Mucosa of descending colon (tissue), 3 donors: ENCODE data around the gene SULF2. TPM values are rescaled to one million over a fixed set of nuclear protein-coding genes. Genes with fewer than 3 reads are reported as not detected.

ENCODE experiments used
- ATAC-seq: fragments of 200-7000 bp; cut with Tn5 transposase; one replicate; pipeline ENCODE4 v1.9.1; 2020; ENCODE audit warnings: mild to moderate bottlenecking, moderate library complexity
- DNase-seq, 3 donors: peaks; one replicate each; pipeline ENCODE4 v3.0.0-alpha.2; 2020
- H3K36me3 ChIP-seq: fragments of 200-600 bp; one replicate; pipeline ENCODE4 v1.8.0; 2021; ENCODE audit warnings: low read depth, mild to moderate bottlenecking
- H3K4me1 ChIP-seq: fragments of 200-600 bp; one replicate; pipeline ENCODE4 v1.8.0; 2021; ENCODE audit warnings: low read depth, mild to moderate bottlenecking
- H3K4me3 ChIP-seq: fragments of 200-600 bp; one replicate; pipeline ENCODE4 v1.8.0; 2021; ENCODE audit warnings: mild to moderate bottlenecking
- H3K9me3 ChIP-seq: fragments of 200-600 bp; one replicate; pipeline ENCODE4 v1.8.0; 2021; ENCODE audit warnings: mild to moderate bottlenecking
- intact Hi-C, 2 donors: fragments of 100-400 bp; cut with DNase I in 1 of 2; cut with micrococcal nuclease in 1 of 2; formaldehyde crosslinking; loops; one replicate each; pipeline versions ENCODE4 v1.11.0 to v1.11.1; 2022; cut with DNase I, micrococcal nuclease
- total RNA-seq, 3 donors: library from RNA; stranded (reverse); fragmentation: NEBNext Ultra II Directional in 2 of 3; extraction: Animal tissue kit (Norgen Biotek cat#: 25700) in 2 of 3; gene quantifications; one replicate each; pipeline versions ENCODE4 v1.2.1 to v1.2.4, GENCODE V29; 2021 to 2023
- TF ChIP-seq, protein P1 (sequence below): fragments of 200-600 bp; IDR thresholded peaks from one replicate; pipeline ENCODE4 v1.8.0; 2022; ENCODE audit warnings: antibody characterized with exemption, mild to moderate bottlenecking
- donor health status: DM: no; HTN: no; CAD: no; lungs with moderate emphysema.
- donor health status: DM: no; HTN: no; CAD: no.
- donor health status: DM: no; HTN: yes; CAD: no.

Gene SULF2
- total RNA-seq, 3 donors from 2014 or later, result 102 to 181 (median 144) TPM

DNA sequence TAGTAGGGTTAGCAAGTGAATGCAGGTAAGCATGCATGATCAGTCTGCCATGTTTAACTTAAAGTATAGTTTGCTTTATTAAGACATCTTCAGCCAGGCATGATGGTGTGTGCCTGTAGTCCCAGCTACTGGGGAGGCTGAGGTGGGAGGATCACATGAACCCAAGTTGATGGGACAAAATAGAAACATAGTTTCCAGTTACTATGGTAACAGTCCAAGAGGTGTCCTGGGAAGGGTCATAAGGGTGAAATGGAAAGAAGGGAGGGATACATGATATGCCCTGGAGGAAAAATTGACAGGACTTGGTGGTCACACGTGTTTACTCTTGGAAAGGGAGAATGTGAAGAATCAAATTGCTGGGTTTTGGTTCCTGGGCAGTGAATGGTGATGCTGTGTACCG lies 139.6 kb downstream of the SULF2 start:
- Histone ChIP-seq H3K4me1 (no peaks in the 10 kb centered on the region), H3K9me3 (no peaks in the 10 kb centered on the region), H3K4me3 (no peak overlapping the region), H3K36me3 (peaks cover 6% of the 10 kb centered on the region)
- ATAC-seq (no peak), DNase-seq (no peak)
- TF ChIP-seq, protein P1, sequence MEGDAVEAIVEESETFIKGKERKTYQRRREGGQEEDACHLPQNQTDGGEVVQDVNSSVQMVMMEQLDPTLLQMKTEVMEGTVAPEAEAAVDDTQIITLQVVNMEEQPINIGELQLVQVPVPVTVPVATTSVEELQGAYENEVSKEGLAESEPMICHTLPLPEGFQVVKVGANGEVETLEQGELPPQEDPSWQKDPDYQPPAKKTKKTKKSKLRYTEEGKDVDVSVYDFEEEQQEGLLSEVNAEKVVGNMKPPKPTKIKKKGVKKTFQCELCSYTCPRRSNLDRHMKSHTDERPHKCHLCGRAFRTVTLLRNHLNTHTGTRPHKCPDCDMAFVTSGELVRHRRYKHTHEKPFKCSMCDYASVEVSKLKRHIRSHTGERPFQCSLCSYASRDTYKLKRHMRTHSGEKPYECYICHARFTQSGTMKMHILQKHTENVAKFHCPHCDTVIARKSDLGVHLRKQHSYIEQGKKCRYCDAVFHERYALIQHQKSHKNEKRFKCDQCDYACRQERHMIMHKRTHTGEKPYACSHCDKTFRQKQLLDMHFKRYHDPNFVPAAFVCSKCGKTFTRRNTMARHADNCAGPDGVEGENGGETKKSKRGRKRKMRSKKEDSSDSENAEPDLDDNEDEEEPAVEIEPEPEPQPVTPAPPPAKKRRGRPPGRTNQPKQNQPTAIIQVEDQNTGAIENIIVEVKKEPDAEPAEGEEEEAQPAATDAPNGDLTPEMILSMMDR, result no peak
- intact Hi-C loops, result no loop called here

DNA sequence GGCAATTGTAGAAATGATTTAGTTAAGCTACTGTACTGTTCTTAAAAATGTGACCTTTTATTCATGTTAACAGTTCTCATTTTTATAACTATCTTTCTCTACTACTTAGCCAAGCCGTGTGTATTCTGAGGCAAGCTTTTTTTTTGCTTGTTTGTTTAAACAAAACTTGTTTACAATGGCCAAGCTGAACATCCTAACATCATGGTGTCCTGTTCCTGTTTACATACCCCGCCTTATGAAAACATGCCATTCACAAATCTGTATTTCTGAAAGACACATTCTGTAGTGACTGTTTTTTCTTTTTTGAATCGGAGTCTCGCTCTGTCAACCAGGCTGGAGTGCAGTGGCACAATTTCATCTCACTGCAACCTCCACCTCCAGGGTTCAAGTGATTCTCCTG lies 142.7 kb downstream of the SULF2 start:
- Histone ChIP-seq H3K4me3 (no peak overlapping the region), H3K4me1 (no peaks in the 10 kb centered on the region), H3K9me3 (no peaks in the 10 kb centered on the region), H3K36me3 (peaks cover 6% of the 10 kb centered on the region)
- intact Hi-C loops, result no loop called here
- DNase-seq (no peak), ATAC-seq (no peak)
- TF ChIP-seq, protein P1, result no peak

DNA sequence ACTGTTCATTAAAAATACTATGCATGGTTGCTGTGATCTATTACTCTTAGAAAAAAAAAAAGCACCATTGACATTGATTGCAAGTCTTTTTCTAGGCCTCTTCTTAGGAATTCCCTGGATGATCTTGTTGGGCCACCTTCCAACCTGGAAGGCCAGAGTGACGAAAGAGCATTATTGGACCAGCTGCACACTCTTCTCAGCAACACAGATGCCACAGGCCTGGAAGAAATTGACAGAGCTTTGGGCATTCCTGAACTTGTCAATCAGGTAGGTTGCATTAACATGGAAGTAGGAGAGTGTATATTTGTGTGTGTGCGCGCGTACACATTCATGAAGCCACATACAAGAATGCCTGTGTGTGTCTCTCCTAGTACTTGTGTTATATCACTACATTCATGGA lies 143.2 kb downstream of the SULF2 start:
- no peaks in the 10 kb centered on the region for H3K4me1 ChIP-seq
- no peak overlapping the region for H3K4me3 ChIP-seq
- no peak for ATAC-seq
- TF ChIP-seq, protein P1, result no peak
- intact Hi-C loops, result no loop called here
- no peak for DNase-seq
- no peaks in the 10 kb centered on the region for H3K9me3 ChIP-seq
- peaks cover 2% of the 10 kb centered on the region for H3K36me3 ChIP-seq

DNA sequence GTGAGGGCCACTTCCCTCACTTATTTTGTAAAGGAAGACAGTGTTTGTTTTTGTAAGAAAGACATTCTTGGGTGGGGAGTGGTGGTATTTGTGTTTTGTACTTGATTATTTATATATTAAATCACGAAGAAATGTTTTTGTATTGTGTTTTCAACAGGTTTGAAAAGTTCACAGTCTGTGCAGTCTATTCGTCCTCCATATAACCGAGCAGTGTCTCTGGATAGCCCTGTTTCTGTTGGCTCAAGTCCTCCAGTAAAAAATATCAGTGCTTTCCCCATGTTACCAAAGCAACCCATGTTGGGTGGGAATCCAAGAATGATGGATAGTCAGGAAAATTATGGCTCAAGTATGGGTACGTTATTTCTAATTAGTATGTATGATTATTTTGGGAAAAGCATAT lies 146.4 kb downstream of the SULF2 start:
- no peak overlapping the region for H3K4me3 ChIP-seq
- H3K36me3 ChIP-seq, result no peaks in the 10 kb centered on the region
- no peaks in the 10 kb centered on the region for H3K9me3 ChIP-seq
- intact Hi-C loops, result no loop called here
- ATAC-seq (no peak), DNase-seq (no peak)
- TF ChIP-seq, protein P1, result no peak
- no peaks in the 10 kb centered on the region for H3K4me1 ChIP-seq

DNA sequence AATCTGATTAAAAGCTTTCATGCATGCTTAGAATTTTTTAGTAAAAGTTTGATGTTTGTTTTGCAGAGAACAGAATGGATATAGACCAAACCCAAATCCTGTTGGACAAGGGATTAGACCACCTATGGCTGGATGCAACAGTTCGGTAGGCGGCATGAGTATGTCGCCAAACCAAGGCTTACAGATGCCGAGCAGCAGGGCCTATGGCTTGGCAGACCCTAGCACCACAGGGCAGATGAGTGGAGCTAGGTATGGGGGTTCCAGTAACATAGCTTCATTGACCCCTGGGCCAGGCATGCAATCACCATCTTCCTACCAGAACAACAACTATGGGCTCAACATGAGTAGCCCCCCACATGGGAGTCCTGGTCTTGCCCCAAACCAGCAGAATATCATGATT lies 150.0 kb downstream of the SULF2 start:
- ATAC-seq (no peak), DNase-seq (no peak)
- TF ChIP-seq, protein P1, result no peak
- intact Hi-C loops, result no loop called here
- no peaks in the 10 kb centered on the region for H3K36me3 ChIP-seq
- H3K9me3 ChIP-seq, result no peaks in the 10 kb centered on the region
- no peak overlapping the region for H3K4me3 ChIP-seq
- no peaks in the 10 kb centered on the region for H3K4me1 ChIP-seq

DNA sequence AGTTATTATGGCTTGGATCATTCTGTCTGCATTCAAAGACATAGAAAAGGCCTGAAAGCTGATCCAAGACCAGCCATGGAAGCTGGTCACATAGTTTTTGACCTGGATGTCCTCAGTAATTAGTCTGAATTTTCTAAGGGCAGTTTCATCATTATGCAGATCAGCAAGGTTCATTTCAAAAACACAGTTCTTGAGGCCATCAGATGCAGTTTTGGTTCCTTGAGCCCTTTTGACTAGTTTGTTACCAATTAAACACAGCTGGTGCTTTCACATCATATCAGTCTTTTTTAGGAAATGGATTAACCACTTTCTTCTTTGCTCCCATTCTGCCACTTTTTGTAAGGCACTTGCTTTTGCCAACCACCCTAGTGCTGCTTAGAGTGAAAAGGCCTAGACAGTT lies 154.2 kb downstream of the SULF2 start:
- no peaks in the 10 kb centered on the region for H3K9me3 ChIP-seq
- TF ChIP-seq, protein P1, result no peak
- DNase-seq, result no peak
- no peaks in the 10 kb centered on the region for H3K4me1 ChIP-seq
- H3K4me3 ChIP-seq, result no peak overlapping the region
- H3K36me3 ChIP-seq, result no peaks in the 10 kb centered on the region
- intact Hi-C loops, result no loop called here
- ATAC-seq, result no peak
